HL-60 (cell line): ENCODE measurements around the gene LTBR.

Experiments used
- CTCF ChIP-seq: IDR thresholded peaks from one replicate; pipeline ENCODE4 v1.5.1; 2011; ENCODE audit warnings: low read length, control low read depth, inconsistent platforms; ENCODE audit not compliant: insufficient read depth
- POLR2AphosphoS5 ChIP-seq: IDR thresholded peaks from 2 replicates; pipeline ENCODE4 v1.6.1; 2012; ENCODE audit warnings: low read depth
- SPI1 ChIP-seq: IDR thresholded peaks from 2 replicates; pipeline ENCODE4 v1.6.1; 2012; ENCODE audit warnings: low read depth, mild to moderate bottlenecking, borderline replicate concordance

GRCh38 chr12:6380141-6381121, 3.5 kb upstream of the LTBR start:
- TF ChIP-seq CTCF (no peak), POLR2AphosphoS5 (no peak), SPI1 (no peak)
